ENCODE data around the gene CD86. TPM values are rescaled to one million over a fixed set of nuclear protein-coding genes. Genes with fewer than 3 reads are reported as not detected.

Gene CD86
- total RNA-seq, 1 experiment from 2014 or later: not detected

DNA sequence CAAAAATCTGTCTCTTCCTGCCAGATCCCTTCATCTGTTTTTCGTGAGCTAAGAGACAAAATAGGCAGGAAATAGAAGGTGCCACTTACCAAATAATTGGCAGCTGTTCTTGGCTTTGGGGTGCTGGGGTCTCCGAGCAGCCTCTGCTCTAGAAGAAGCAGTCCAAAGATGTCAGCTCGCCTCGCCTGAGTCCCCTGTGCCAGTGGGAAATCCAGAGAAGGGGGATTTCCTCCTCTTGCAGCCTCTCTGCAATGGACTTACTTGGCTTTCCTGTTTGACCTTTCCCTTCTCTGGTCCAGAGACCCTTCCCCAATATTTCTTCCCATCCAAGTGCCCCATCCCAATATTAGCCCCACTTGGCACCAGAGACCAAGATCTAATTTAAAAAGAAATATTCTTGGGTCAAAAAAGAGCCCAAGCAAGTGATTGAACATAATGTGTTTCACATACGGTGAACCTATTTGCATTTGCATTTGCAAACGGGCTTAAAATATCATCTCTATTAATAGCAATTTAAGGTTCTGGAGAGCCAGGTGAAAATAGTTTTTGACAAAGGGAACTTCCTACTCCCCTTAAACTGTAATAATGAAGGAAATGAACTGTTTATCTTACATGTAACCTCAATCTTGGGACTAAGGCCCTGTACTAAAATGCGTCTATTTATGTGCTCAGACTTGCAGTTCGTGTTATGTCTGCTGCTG is 23.2 kb downstream of the CD86 start:
- Histone ChIP-seq H3K9ac (ENCODE audit: low read length) (no peak overlapping the region), H3K9me3 (ENCODE audit: control insufficient read depth in 1 of 2, insufficient read depth in 1 of 2, low read depth in 1 of 2, low read length in 2 of 2) (no peaks in the 10 kb centered on the region), H3K27me3 (ENCODE audit: insufficient read depth, low read length) (no peaks in the 10 kb centered on the region), H3K79me2 (ENCODE audit: insufficient read depth, low read length) (no peaks in the 10 kb centered on the region), H3K9me2 (ENCODE audit: insufficient read depth) (no peaks in the 10 kb centered on the region), H3K36me3 (ENCODE audit: control insufficient read depth in 1 of 2, insufficient read depth in 2 of 2, low read length in 2 of 2) (no peaks in the 10 kb centered on the region), H2AFZ (ENCODE audit: low read depth, low read length, poor library complexity, severe bottlenecking) (no peak overlapping the region), H3K4me1 (ENCODE audit: control insufficient read depth in 1 of 2, insufficient read depth in 2 of 2, low read length in 2 of 2) (no peaks in the 10 kb centered on the region), H3K27ac (ENCODE audit: low read depth, low read length) (no peak overlapping the region), H3K4me2 (ENCODE audit: low read length) (no peak overlapping the region), H3K4me3 (replicated peaks in 1 of 2; ENCODE audit: low read depth in 1 of 2, low read length in 2 of 2) (no peak overlapping the region), H4K20me1 (ENCODE audit: insufficient read depth) (no peaks in the 10 kb centered on the region)
- ChIA-PET RAD21 (ENCODE audit: low non-redundant PET in 1 of 2, low total read pairs in 2 of 2, uncharacterized antibody in 2 of 2, unreplicated experiment in 2 of 2) (no interaction called here), CTCF (no interaction called here), POLR2A (no interaction called here)
- DNase-seq (ENCODE audit: low read depth, low spot score): no peak
- intact Hi-C loops (cut with micrococcal nuclease): no loop called here
- no peak for ATAC-seq
- BruUV-seq (replicated peaks): no TSS peak
- no peak for TF ChIP-seq EGR1 (IDR thresholded peaks at IDR 0.05; ENCODE audit: low read depth)
- no peak for TF ChIP-seq SP1 (IDR thresholded peaks at IDR 0.05; ENCODE audit: low read depth)
- TF ChIP-seq, protein P1, sequence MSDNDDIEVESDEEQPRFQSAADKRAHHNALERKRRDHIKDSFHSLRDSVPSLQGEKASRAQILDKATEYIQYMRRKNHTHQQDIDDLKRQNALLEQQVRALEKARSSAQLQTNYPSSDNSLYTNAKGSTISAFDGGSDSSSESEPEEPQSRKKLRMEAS (IDR thresholded peaks at IDR 0.05): no peak
- TF ChIP-seq CBX3 (IDR thresholded peaks at IDR 0.05; ENCODE audit: low read depth): no peak
- TF ChIP-seq SIN3A (IDR thresholded peaks at IDR 0.05; ENCODE audit: low read depth): no peak
- no peak for TF ChIP-seq JUND (IDR thresholded peaks at IDR 0.05)
- TF ChIP-seq ZNF274 (IDR thresholded peaks at IDR 0.05; ENCODE audit: low read depth, low read length): no peak
- TF ChIP-seq SRF (IDR thresholded peaks at IDR 0.05; ENCODE audit: low read depth): no peak
- TF ChIP-seq, protein P2, sequence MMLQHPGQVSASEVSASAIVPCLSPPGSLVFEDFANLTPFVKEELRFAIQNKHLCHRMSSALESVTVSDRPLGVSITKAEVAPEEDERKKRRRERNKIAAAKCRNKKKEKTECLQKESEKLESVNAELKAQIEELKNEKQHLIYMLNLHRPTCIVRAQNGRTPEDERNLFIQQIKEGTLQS (IDR thresholded peaks at IDR 0.05): no peak
- no peak for TF ChIP-seq ELF1 (IDR thresholded peaks at IDR 0.05; ENCODE audit: borderline replicate concordance, low read depth)
- TF ChIP-seq TCF7L2 (IDR thresholded peaks at IDR 0.05; ENCODE audit: borderline replicate concordance, extremely low read depth, insufficient read depth, insufficient read length): no peak
- no peak for TF ChIP-seq CEBPB (IDR thresholded peaks at IDR 0.05; ENCODE audit: low read depth)

All from HCT116 (cell line).